Heart left ventricle (tissue), 16 donors: ENCODE data around the gene AQP6. TPM values are rescaled to one million over a fixed set of nuclear protein-coding genes. Genes with fewer than 3 reads are reported as not detected.

ENCODE experiments used
- ATAC-seq, 4 donors: fragments of 200-7000 bp; cut with Tn5 transposase; one replicate each; pipeline ENCODE4 v1.9.1; 2020 to 2022; ENCODE audit warnings: moderate library complexity in 4 of 4, mild to moderate bottlenecking in 3 of 4, moderate number of reproducible peaks in 1 of 4
- DNase-seq, 5 donors: peaks; one replicate each; pipeline ENCODE4 v3.0.0-alpha.2; 2020
- H3K27ac ChIP-seq, 12 donors: fragments of 200-600 bp; sonication (generic) in 4 of 12; one replicate each; pipeline versions ENCODE4 v1.5.0 to v1.8.0; 2016 to 2022; ENCODE audit warnings: mild to moderate bottlenecking in 2 of 12
- H3K27me3 ChIP-seq, 9 donors: fragments of 200-600 bp; sonication (generic) in 2 of 9; one replicate each; pipeline versions ENCODE4 v1.5.1 to v1.8.0; 2016 to 2022; ENCODE audit warnings: mild to moderate bottlenecking in 3 of 9
- H3K36me3 ChIP-seq, 9 donors: fragments of 200-600 bp; sonication (generic) in 2 of 9; one replicate each; pipeline versions ENCODE4 v1.5.0 to v1.8.0; 2018 to 2022; ENCODE audit warnings: mild to moderate bottlenecking in 2 of 9
- H3K4me1 ChIP-seq, 12 donors: fragments of 200-600 bp; sonication (generic) in 4 of 12; one replicate each; pipeline versions ENCODE4 v1.5.0 to v1.8.0; 2016 to 2022; ENCODE audit warnings: mild to moderate bottlenecking in 3 of 12
- H3K4me3 ChIP-seq, 12 donors: fragments of 200-600 bp; sonication (generic) in 4 of 12; one replicate each; pipeline versions ENCODE4 v1.5.0 to v1.8.0; 2017 to 2022; ENCODE audit warnings: mild to moderate bottlenecking in 9 of 12, moderate library complexity in 4 of 12
- H3K9me3 ChIP-seq, 12 donors: fragments of 200-600 bp; sonication (generic) in 4 of 12; one replicate each; pipeline versions ENCODE4 v1.5.0 to v1.8.0; 2016 to 2022; ENCODE audit warnings: mild to moderate bottlenecking in 1 of 12
- POLR2A ChIP-seq, 2 donors: fragments of 450-650 bp; IDR thresholded peaks; one replicate each; pipeline ENCODE4 v1.6.1; 2017; ENCODE audit warnings: antibody characterized with exemption in 2 of 2, mild to moderate bottlenecking in 2 of 2, moderate library complexity in 2 of 2
- WGBS, 4 donors: extraction: QIAGEN DNeasy Blood & Tissue Kit in 2 of 4; methylation state at CpG; one replicate each; pipeline versions ENCODE4 v1.1.5 to v1.1.7; 2013 to 2018; 5-methylcytosine and 5-hydroxymethylcytosine counted together
- intact Hi-C, 10 donors: fragments of 100-400 bp; cut with DNase I; formaldehyde crosslinking; loops; one replicate each; pipeline versions ENCODE4 v1.11.1 to v1.14.2; 2022
- polyA plus RNA-seq, 2 donors: library from polyadenylated mRNA; stranded (reverse); fragments of 200-250 nt; gene quantifications; one replicate each; pipeline ENCODE4 v1.2.3, GENCODE V29; 2013
- total RNA-seq, 9 donors: library from RNA; depleted of rRNA in 2 of 9; stranded (reverse); fragments of >200 nt in 2 of 9; fragmentation: NEBNext Ultra II Directional in 3 of 9; extraction: Animal tissue kit (Norgen Biotek cat#: 25700) in 3 of 9; gene quantifications; one replicate each; pipeline versions ENCODE4 v1.1.0 to v1.2.4, GENCODE V29; 2016 to 2023
- TF ChIP-seq, protein P1 (sequence below), 12 donors: fragments of 200-600 bp; sonication (generic) in 4 of 12; IDR thresholded peaks; one replicate each; pipeline versions ENCODE4 v1.5.0 to v1.8.0; 2018 to 2022; ENCODE audit warnings: antibody characterized with exemption in 12 of 12, mild to moderate bottlenecking in 5 of 12
- donor health status: ischemic (EF 13 %, LVEDD 7.1; RV severe dilation, severe dysfunction).
- donor health status: healthy with polysubstance abuse.
- donor health status: DM: no; HTN: yes; CAD: no.
- donor health status: DM: no; HTN: no; CAD: no.
- donor health status: ischemic (EF 25% LVEDD 6.9; RV normal size, moderate dysfunction).
- donor health status: ischemic (EF 25% LVEDD 5.7; RV mildly dilated, moderate dysfunction).
- donor health status: healthy.
- donor health status: DM: yes; HTN: yes; CAD: no.
- donor health status: ischemic (EF 35%, LVEDD 5.7; RV mildly dilated, moderate dysfunction).
- donor health status: nonischemic (EF 11% LVEDD 7.7; RV severe dilation, severe dysfunction).
- donor health status: DM: yes; HTN: yes; CAD: no.
- donor health status: PGD.
- donor health status: ischemic (EF 29% LVEDD 5.4; RV normal size, mild dysfunction).
- donor health status: nonischemic (EF 23%, LVEDD 6.1; RV moderate dilation, normal function).

The AQP6 gene
- total and polyA plus RNA-seq, 11 donors = 0.04 TPM; not detected in 9

DNA sequence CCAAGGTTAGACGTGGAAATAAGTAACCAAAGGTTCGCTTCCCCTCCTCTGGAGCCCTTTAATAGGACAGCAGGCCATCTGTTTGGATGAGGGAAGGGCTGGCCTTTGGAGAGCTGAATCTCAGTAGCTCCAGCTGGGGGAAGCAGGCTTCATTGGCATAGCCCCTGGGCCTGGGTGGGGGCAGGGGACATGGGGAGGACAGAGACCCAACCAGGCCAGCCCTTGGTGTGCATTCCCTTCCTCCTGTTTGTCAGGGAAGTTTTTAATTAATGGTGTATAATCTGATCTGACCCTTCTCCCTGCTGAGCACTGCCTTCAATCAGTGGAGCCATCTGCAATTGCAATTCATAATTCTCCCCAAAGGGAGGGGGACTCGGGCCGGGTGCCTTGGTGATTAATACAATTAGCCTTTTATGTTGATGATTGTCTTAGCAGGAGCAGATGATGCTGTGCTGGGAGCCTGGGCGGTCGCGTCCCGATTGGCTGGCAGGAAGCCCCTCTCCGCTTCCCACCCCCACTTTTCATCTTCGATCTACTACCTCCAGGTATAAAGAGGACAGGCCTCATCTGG is 6.4 kb downstream of the AQP6 start:
- no peak for DNase-seq
- ATAC-seq = no peak
- peaks cover 0 to 6% (median 0%) of the 10 kb centered on the region in 9 donors for H3K27me3 ChIP-seq
- intact Hi-C loops = no loop called here
- no peaks in the 10 kb centered on the region for H3K36me3 ChIP-seq
- 69 to 87% (median 75%) methylated on average over 10 of the region's 10 CpGs for WGBS, 4 donors
- TF ChIP-seq, protein P1, sequence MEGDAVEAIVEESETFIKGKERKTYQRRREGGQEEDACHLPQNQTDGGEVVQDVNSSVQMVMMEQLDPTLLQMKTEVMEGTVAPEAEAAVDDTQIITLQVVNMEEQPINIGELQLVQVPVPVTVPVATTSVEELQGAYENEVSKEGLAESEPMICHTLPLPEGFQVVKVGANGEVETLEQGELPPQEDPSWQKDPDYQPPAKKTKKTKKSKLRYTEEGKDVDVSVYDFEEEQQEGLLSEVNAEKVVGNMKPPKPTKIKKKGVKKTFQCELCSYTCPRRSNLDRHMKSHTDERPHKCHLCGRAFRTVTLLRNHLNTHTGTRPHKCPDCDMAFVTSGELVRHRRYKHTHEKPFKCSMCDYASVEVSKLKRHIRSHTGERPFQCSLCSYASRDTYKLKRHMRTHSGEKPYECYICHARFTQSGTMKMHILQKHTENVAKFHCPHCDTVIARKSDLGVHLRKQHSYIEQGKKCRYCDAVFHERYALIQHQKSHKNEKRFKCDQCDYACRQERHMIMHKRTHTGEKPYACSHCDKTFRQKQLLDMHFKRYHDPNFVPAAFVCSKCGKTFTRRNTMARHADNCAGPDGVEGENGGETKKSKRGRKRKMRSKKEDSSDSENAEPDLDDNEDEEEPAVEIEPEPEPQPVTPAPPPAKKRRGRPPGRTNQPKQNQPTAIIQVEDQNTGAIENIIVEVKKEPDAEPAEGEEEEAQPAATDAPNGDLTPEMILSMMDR (IDR thresholded peaks at IDR 0.05) = no peak
- TF ChIP-seq POLR2A (IDR thresholded peaks at IDR 0.05) = no peak
- H3K9me3 ChIP-seq = no peaks in the 10 kb centered on the region
- no peak overlapping the region for H3K27ac ChIP-seq
- peaks cover 0 to 44% (median 14%) of the 10 kb centered on the region in 12 donors for H3K4me1 ChIP-seq
- no peak overlapping the region for H3K4me3 ChIP-seq

GRCh38 chr12:49979791-49980190 is 7.0 kb downstream of the AQP6 start:
- H3K9me3 ChIP-seq = no peaks in the 10 kb centered on the region
- WGBS, 4 donors = 86 to 97% (median 90%) methylated on average over 3 of the region's 3 CpGs
- H3K27me3 ChIP-seq = peaks cover 0 to 1% (median 0%) of the 10 kb centered on the region in 9 donors
- H3K36me3 ChIP-seq = no peaks in the 10 kb centered on the region
- H3K4me1 ChIP-seq = peaks cover 0 to 43% (median 15%) of the 10 kb centered on the region in 12 donors
- no peak for TF ChIP-seq POLR2A (IDR thresholded peaks at IDR 0.05)
- TF ChIP-seq, protein P1 (IDR thresholded peaks at IDR 0.05) = no peak
- no peak overlapping the region for H3K4me3 ChIP-seq
- H3K27ac ChIP-seq = no peak overlapping the region
- intact Hi-C loops = no loop called here
- ATAC-seq (no peak), DNase-seq (no peak)

GRCh38 chr12:49980501-49981349 is 8.0 kb downstream of the AQP6 start:
- Histone ChIP-seq H3K9me3 (no peaks in the 10 kb centered on the region), H3K27ac (no peak overlapping the region)
- no peak for ATAC-seq

More at GRCh38 chr12:49980501-49981349, 8.0 kb downstream of the AQP6 start:
- 92 to 97% (median 96%) methylated on average over 10 of the region's 10 CpGs for WGBS, 4 donors
- no peaks in the 10 kb centered on the region for H3K27me3 ChIP-seq
- no peak overlapping the region for H3K4me3 ChIP-seq
- TF ChIP-seq, protein P1 (IDR thresholded peaks at IDR 0.05) = no peak
- no peak for TF ChIP-seq POLR2A (IDR thresholded peaks at IDR 0.05)
- intact Hi-C loops = no loop called here
- peaks cover 0 to 36% (median 12%) of the 10 kb centered on the region in 12 donors for H3K4me1 ChIP-seq
- no peak for DNase-seq
- no peaks in the 10 kb centered on the region for H3K36me3 ChIP-seq
